ENCODE measurements around the gene KCNQ5. TPM values are rescaled to one million over a fixed set of nuclear protein-coding genes. Genes with fewer than 3 reads are reported as not detected.

KCNQ5 gene
- total and polyA plus RNA-seq, 2 of the 8 experiments (the other 6 are each of a cell fraction or from before 2014, with no cell fraction given) = 0.83 to 1.2 TPM

DNA sequence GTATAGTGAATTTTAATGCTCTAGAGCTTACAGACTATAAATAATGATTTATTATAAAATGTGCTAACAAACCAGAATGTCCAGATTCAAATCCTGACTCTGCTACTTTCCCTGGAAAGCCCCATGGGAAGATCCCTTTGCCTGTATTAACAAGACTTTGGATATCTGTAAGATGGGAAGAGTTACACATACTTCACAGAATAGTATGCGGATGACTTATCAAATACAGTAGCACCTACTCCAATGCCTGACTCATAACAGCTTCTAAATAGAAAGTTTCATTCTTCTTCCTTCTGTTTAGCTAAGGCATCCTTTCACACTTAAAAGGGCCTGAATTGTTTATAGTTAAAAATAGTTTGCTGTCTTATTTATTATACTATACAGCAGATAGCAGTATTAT is 166.3 kb downstream of the KCNQ5 start:
- Histone ChIP-seq H3K27me3 (replicated peaks in 1 of 4; ENCODE audit: control insufficient read depth in 3 of 4, extremely low read depth in 1 of 4, insufficient read depth in 3 of 4, low read length in 3 of 4) (no peaks in the 10 kb centered on the region), H3K18ac (ENCODE audit: extremely low read depth, low read length) (no peak overlapping the region), H3K23me2 (ENCODE audit: low read depth, low read length) (no peaks in the 10 kb centered on the region), H3K9ac (replicated peaks in 1 of 4; ENCODE audit: extremely low read depth in 1 of 4, low read depth in 3 of 4, low read length in 3 of 4) (no peak overlapping the region), H3K4me3 (ENCODE audit: extremely low read depth in 1 of 4, insufficient read depth in 2 of 4, low read depth in 3 of 4, low read length in 4 of 4) (no peak overlapping the region), H3K23ac (ENCODE audit: insufficient read length) (no peak overlapping the region), H2BK12ac (ENCODE audit: low read depth, low read length) (no peak overlapping the region), H3K4me2 (ENCODE audit: insufficient read depth in 1 of 2, low read depth in 2 of 2, low read length in 2 of 2) (no peak overlapping the region), H4K20me1 (replicated peaks in 1 of 2; ENCODE audit: control insufficient read depth in 1 of 2, insufficient read depth in 2 of 2, low read length in 2 of 2) (peaks cover 0 to 1% of the 10 kb centered on the region in 2 experiments), H3K36me3 (ENCODE audit: control insufficient read depth in 2 of 4, insufficient read depth in 4 of 4, low read length in 3 of 4) (no peaks in the 10 kb centered on the region), H4K5ac (ENCODE audit: insufficient read length, low read depth, low read length) (no peak overlapping the region), H3K14ac (ENCODE audit: insufficient read length) (no peak overlapping the region), H3K27ac (ENCODE audit: low read depth, low read length) (no peak overlapping the region), H2BK15ac (ENCODE audit: low read length) (no peak overlapping the region), H2AFZ (ENCODE audit: low read length) (no peak overlapping the region), H2BK120ac (replicated peaks; ENCODE audit: low read depth, low read length) (no peak overlapping the region), H3K4ac (replicated peaks; ENCODE audit: insufficient read length, low read depth, low read length) (no peak overlapping the region), H4K8ac (ENCODE audit: extremely low read depth, insufficient read depth, low read length) (no peak overlapping the region), H3K79me2 (ENCODE audit: control insufficient read depth in 1 of 2, insufficient read depth in 2 of 2, low read length in 2 of 2) (no peaks in the 10 kb centered on the region), H3K9me3 (ENCODE audit: insufficient read depth in 2 of 2, low read depth in 1 of 2, low read length in 1 of 2) (no peaks in the 10 kb centered on the region), H4K91ac (replicated peaks; ENCODE audit: insufficient read length, low read length) (no peak overlapping the region), H3K56ac (replicated peaks; ENCODE audit: insufficient read length, low read depth, low read length) (no peak overlapping the region), H3K79me1 (ENCODE audit: low read depth, low read length) (no peaks in the 10 kb centered on the region), H2BK5ac (ENCODE audit: low read depth, low read length) (no peak overlapping the region), H3K4me1 (replicated peaks in 1 of 4; ENCODE audit: control insufficient read depth in 3 of 4, insufficient read depth in 4 of 4, low read length in 3 of 4) (peaks cover 0 to 4% (median 0%) of the 10 kb centered on the region in 4 experiments; a peak in 1 of 7 replicates), H2AK5ac (ENCODE audit: low read depth, low read length) (no peak overlapping the region), H2BK20ac (ENCODE audit: low read length) (no peak overlapping the region)
- POLR2A ChIA-PET (ENCODE audit: partially characterized antibody) = no interaction called here
- TF ChIP-seq, protein P1, sequence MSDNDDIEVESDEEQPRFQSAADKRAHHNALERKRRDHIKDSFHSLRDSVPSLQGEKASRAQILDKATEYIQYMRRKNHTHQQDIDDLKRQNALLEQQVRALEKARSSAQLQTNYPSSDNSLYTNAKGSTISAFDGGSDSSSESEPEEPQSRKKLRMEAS (IDR thresholded peaks at IDR 0.05) = no peak
- no peak for TF ChIP-seq HDAC2 (IDR thresholded peaks at IDR 0.05; ENCODE audit: borderline replicate concordance in 1 of 2, low read depth in 2 of 2, low read length in 2 of 2)
- TF ChIP-seq RFX5 (IDR thresholded peaks at IDR 0.05; ENCODE audit: borderline replicate concordance, low read depth, low read length) = no peak
- no peak for TF ChIP-seq PHF8 (conservative IDR thresholded peaks at IDR 0.05; ENCODE audit: low read depth, low read length)
- no peak for TF ChIP-seq POLR2A (IDR thresholded peaks at IDR 0.05; ENCODE audit: control extremely low read depth in 1 of 2, low read depth in 2 of 2, low read length in 2 of 2)
- TF ChIP-seq KDM1A (IDR thresholded peaks at IDR 0.05; ENCODE audit: borderline replicate concordance, low read length) = no peak
- no peak for TF ChIP-seq ATF3 (IDR thresholded peaks at IDR 0.05; ENCODE audit: insufficient read depth, low read depth, low read length)
- no peak for TF ChIP-seq TBP (IDR thresholded peaks at IDR 0.05; ENCODE audit: low read depth, low read length)
- no peak for TF ChIP-seq ASH2L (IDR thresholded peaks at IDR 0.05; ENCODE audit: low read length)
- TF ChIP-seq POLR2AphosphoS5 (IDR thresholded peaks at IDR 0.05; ENCODE audit: low read depth, low read length) = no peak
- WGBS, 2 experiments (ENCODE audit: extremely low coverage in 1 of 2, insufficient coverage in 1 of 2, insufficient read length in 1 of 2, insufficient replicate concordance in 2 of 2, low coverage in 1 of 2, low lambda C conversion rate in 2 of 2, missing lambda C conversion rate in 1 of 2) = 95% methylated on average over 1 of the region's 1 CpG; no CpG with 5 or more reads in 1 of the 2 experiments
- CTCF ChIA-PET (ENCODE audit: partially characterized antibody) = interaction anchor here (0.9 kb wide), 1 partner anchor 165 kb away, joined by 3 read pairs; no protein-coding TSS in a partner anchor
- DNase-seq (ENCODE audit: low read depth in 1 of 2, low spot score in 2 of 2) (no peak), FAIRE-seq (no peak)

Data from H1 (cell line).